Measurements from ENCODE around the gene PLEKHA3. TPM values are rescaled to one million over a fixed set of nuclear protein-coding genes. Genes with fewer than 3 reads are reported as not detected.

Gene PLEKHA3
- total and polyA plus RNA-seq, 9 of the 15 experiments (the other 6 are each of a cell fraction or from before 2014, with no cell fraction given), result 2.3 to 23.4 (median 10.5) TPM

DNA sequence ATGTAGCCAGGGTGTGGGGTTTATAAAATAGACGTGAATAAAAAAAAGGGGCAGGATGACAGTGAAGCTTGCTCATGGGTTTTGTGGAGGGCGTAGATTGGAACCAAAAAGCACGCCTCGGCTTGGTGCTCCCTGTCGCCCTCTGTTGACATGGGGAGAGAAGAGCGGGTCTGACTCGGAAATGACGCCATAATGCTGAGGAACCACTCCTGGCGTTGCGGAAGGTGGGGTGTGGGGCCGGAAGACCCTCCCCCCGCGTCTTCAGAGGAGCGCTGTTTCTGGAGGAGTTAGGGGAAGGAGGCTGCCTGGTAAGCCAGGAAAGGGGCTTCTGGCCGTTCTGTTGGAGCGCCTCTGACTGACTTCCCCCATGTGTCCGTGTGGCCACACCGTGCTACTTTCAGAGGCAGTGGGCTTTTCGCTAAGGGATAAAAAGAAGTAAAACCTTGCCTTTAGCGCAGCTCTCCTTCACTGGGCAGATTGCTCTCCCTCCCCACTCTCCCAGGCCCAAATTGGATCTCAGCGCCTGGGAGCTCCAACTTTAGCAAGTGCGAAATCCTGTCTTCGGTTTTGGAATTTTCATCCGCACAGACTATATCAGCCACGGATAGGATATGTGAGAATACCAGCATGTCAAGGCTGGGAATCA lies 42.8 kb downstream of the PLEKHA3 start (continued):
- TF ChIP-seq, protein P1, sequence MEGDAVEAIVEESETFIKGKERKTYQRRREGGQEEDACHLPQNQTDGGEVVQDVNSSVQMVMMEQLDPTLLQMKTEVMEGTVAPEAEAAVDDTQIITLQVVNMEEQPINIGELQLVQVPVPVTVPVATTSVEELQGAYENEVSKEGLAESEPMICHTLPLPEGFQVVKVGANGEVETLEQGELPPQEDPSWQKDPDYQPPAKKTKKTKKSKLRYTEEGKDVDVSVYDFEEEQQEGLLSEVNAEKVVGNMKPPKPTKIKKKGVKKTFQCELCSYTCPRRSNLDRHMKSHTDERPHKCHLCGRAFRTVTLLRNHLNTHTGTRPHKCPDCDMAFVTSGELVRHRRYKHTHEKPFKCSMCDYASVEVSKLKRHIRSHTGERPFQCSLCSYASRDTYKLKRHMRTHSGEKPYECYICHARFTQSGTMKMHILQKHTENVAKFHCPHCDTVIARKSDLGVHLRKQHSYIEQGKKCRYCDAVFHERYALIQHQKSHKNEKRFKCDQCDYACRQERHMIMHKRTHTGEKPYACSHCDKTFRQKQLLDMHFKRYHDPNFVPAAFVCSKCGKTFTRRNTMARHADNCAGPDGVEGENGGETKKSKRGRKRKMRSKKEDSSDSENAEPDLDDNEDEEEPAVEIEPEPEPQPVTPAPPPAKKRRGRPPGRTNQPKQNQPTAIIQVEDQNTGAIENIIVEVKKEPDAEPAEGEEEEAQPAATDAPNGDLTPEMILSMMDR (IDR thresholded peaks at IDR 0.05 in 2 of 3, conservative IDR thresholded peaks at IDR 0.05 in 1 of 3; ENCODE audit: insufficient read depth in 2 of 3, low read depth in 1 of 3, low read length in 3 of 3), result peak; percentile 88 to 99 (median 97)
- 0 out of 2 replicates have a peak, but pooled peaks have one; percentile 62 for TF ChIP-seq SMAD4 (CRISPR knock-in tag; conservative IDR thresholded peaks at IDR 0.05)
- TF ChIP-seq HNRNPLL (IDR thresholded peaks at IDR 0.05; ENCODE audit: low read depth, low read length, poor library complexity, severe bottlenecking), result peak; percentile 81
- TF ChIP-seq ZBTB17 (CRISPR knock-in tag; IDR thresholded peaks at IDR 0.05), result peak; percentile 76
- no peak for TF ChIP-seq ZKSCAN3 (CRISPR knock-in tag; IDR thresholded peaks at IDR 0.05)
- TF ChIP-seq FOXP1 (CRISPR knock-in tag; IDR thresholded peaks at IDR 0.05), result 0 out of 2 replicates have a peak, but pooled peaks have one; percentile 48
- no peak for TF ChIP-seq CREBBP (IDR thresholded peaks at IDR 0.05; ENCODE audit: low read depth, low read length)
- TF ChIP-seq HNRNPUL1 (IDR thresholded peaks at IDR 0.05; ENCODE audit: low read length), result no peak
- TF ChIP-seq, protein P2, sequence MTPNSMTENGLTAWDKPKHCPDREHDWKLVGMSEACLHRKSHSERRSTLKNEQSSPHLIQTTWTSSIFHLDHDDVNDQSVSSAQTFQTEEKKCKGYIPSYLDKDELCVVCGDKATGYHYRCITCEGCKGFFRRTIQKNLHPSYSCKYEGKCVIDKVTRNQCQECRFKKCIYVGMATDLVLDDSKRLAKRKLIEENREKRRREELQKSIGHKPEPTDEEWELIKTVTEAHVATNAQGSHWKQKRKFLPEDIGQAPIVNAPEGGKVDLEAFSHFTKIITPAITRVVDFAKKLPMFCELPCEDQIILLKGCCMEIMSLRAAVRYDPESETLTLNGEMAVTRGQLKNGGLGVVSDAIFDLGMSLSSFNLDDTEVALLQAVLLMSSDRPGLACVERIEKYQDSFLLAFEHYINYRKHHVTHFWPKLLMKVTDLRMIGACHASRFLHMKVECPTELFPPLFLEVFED (CRISPR knock-in tag; conservative IDR thresholded peaks at IDR 0.05), result 0 out of 2 replicates have a peak, but pooled peaks have one; percentile 15
- TF ChIP-seq RFX1 (IDR thresholded peaks at IDR 0.05), result 0 out of 2 replicates have a peak, but pooled peaks have one; percentile 10
- TF ChIP-seq GTF2A2 (tag; IDR thresholded peaks at IDR 0.05), result no peak
- no peak for TF ChIP-seq ZNF165 (CRISPR knock-in tag; IDR thresholded peaks at IDR 0.05; ENCODE audit: borderline replicate concordance)
- TF ChIP-seq ZNF174 (CRISPR knock-in tag; IDR thresholded peaks at IDR 0.05), result no peak
- no peak for TF ChIP-seq ASH1L (IDR thresholded peaks at IDR 0.05; ENCODE audit: borderline replicate concordance, low read depth, partially characterized antibody)
- no peak for TF ChIP-seq ZZZ3 (IDR thresholded peaks at IDR 0.05)
- TF ChIP-seq SMARCB1 (IDR thresholded peaks at IDR 0.05; ENCODE audit: insufficient read length, low read depth), result peak; percentile 40
- no peak for TF ChIP-seq TARDBP (IDR thresholded peaks at IDR 0.05)
- TF ChIP-seq RBM39 (optimal IDR thresholded peaks at IDR 0.05; ENCODE audit: low read depth, low read length), result no peak
- peak; percentile 95 for TF ChIP-seq SUPT5H (IDR thresholded peaks at IDR 0.05)
- TF ChIP-seq, protein P3, sequence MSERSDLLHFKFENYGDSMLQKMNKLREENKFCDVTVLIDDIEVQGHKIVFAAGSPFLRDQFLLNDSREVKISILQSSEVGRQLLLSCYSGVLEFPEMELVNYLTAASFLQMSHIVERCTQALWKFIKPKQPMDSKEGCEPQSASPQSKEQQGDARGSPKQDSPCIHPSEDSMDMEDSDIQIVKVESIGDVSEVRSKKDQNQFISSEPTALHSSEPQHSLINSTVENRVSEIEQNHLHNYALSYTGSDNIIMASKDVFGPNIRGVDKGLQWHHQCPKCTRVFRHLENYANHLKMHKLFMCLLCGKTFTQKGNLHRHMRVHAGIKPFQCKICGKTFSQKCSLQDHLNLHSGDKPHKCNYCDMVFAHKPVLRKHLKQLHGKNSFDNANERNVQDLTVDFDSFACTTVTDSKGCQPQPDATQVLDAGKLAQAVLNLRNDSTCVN (CRISPR knock-in tag; IDR thresholded peaks at IDR 0.05), result 0 out of 2 replicates have a peak, but pooled peaks have one; percentile 39
- TF ChIP-seq ELF2 (CRISPR knock-in tag; IDR thresholded peaks at IDR 0.05), result peak; percentile 25; the same call in 1 of the 2 replicates
- peak; percentile 90 for TF ChIP-seq CBX5 (IDR thresholded peaks at IDR 0.05; ENCODE audit: borderline replicate concordance, low read depth)
- peak; percentile 68; the same call in 1 of the 2 replicates for TF ChIP-seq KLF16 (IDR thresholded peaks at IDR 0.05)
- TF ChIP-seq PCBP2 (IDR thresholded peaks at IDR 0.05; ENCODE audit: low read depth, low read length, poor library complexity, severe bottlenecking), result no peak
- peak; percentile 34; the same call in 1 of the 2 replicates for TF ChIP-seq ZSCAN32 (CRISPR knock-in tag; IDR thresholded peaks at IDR 0.05)
